Panc1 (cell line): ENCODE measurements around the gene TMEM14C. TPM values are rescaled to one million over a fixed set of nuclear protein-coding genes. Genes with fewer than 3 reads are reported as not detected.

Experiments
- ATAC-seq: fragments of 200-7000 bp; cut with Tn5 transposase; 2 replicates; pipeline ENCODE4 v1.9.1; 2020; ENCODE audit warnings: mild to moderate bottlenecking, moderate library complexity
- BruUV-seq: library from RNA; stranded (reverse); fragments of 400-500 nt; replicated peaks from 2 replicates; lab custom pipeline; 2021; lab: Mats Ljungman, UMichigan
- CTCF ChIA-PET: fragments of 300-600 bp; sonication (Branson Sonifier 250); formaldehyde crosslinking; loops from one replicate; lab custom pipeline; 2022; ENCODE audit warnings: antibody characterized with exemption; lab: Charles Lee
- POLR2A ChIA-PET: fragments of 300-600 bp; sonication (Branson Sonifier 250); formaldehyde crosslinking; loops from one replicate; lab custom pipeline; 2022; ENCODE audit warnings: antibody characterized with exemption; lab: Charles Lee
- DNase-seq: peaks from one replicate; pipeline ENCODE4 v3.0.0-alpha.2; 2010; ENCODE audit warnings: low read depth, low spot score
- H3K27ac ChIP-seq: 2 replicates; pipeline ENCODE4 v1.5.1; 2011; ENCODE audit warnings: mild to moderate bottlenecking, low read length, inconsistent platforms
- H3K27me3 ChIP-seq: fragments of 200-500 bp; sonication (Bioruptor generic); 2 replicates; pipeline ENCODE4 v1.6.0; 2014; ENCODE audit warnings: low read length, inconsistent platforms; ENCODE audit not compliant: control insufficient read depth, insufficient read depth
- H3K36me3 ChIP-seq: fragments of 200-500 bp; sonication (Bioruptor generic); 2 replicates; pipeline ENCODE4 v1.5.1; 2014; ENCODE audit warnings: inconsistent platforms, mild to moderate bottlenecking, low read length, moderate library complexity; ENCODE audit not compliant: control insufficient read depth, insufficient read depth
- H3K4me1 ChIP-seq: 2 replicates; pipeline ENCODE4 v1.5.1; 2011; ENCODE audit warnings: inconsistent platforms, mild to moderate bottlenecking, low read length, moderate library complexity; ENCODE audit not compliant: control insufficient read depth, insufficient read depth
- H3K4me3 ChIP-seq, 2 experiments: 2 replicates each; pipeline ENCODE4 v1.5.1; 2011 to 2012; ENCODE audit warnings: low read depth in 2 of 2, low read length in 2 of 2, mild to moderate bottlenecking in 2 of 2, inconsistent platforms in 1 of 2, moderate library complexity in 1 of 2
- H3K9me3 ChIP-seq: fragments of 200-500 bp; sonication (Bioruptor generic); 2 replicates; pipeline ENCODE4 v1.5.1; 2014; ENCODE audit warnings: low read depth, mild to moderate bottlenecking, inconsistent platforms, low read length, moderate library complexity; ENCODE audit not compliant: control insufficient read depth, insufficient read depth
- CTCF ChIP-seq: fragments of 450-650 bp; IDR thresholded peaks from 2 replicates; pipeline ENCODE4 v1.5.1; 2017; ENCODE audit warnings: mild to moderate bottlenecking
- POLR2AphosphoS5 ChIP-seq: IDR thresholded peaks from 2 replicates; pipeline ENCODE4 v1.6.1; 2012; ENCODE audit warnings: mild to moderate bottlenecking, low read depth, low read length, moderate library complexity
- REST ChIP-seq, 2 experiments: IDR thresholded peaks; 2 replicates each; pipeline ENCODE4 v1.6.1; 2011 to 2012; ENCODE audit warnings: low read depth in 2 of 2, control low read depth in 1 of 2, low read length in 1 of 2, mild to moderate bottlenecking in 1 of 2, moderate library complexity in 1 of 2; ENCODE audit not compliant: insufficient read depth in 1 of 2
- SIN3A ChIP-seq: IDR thresholded peaks from 2 replicates; pipeline ENCODE4 v1.6.1; 2012; ENCODE audit warnings: low read depth, mild to moderate bottlenecking, low read length, moderate library complexity, borderline replicate concordance; ENCODE audit not compliant: insufficient read depth
- TCF7L2 ChIP-seq: IDR thresholded peaks from 2 replicates; pipeline ENCODE4 v1.6.1; 2011; ENCODE audit warnings: mild to moderate bottlenecking, low read depth, low read length, inconsistent platforms
- in situ Hi-C: cut with HindIII; loops from 2 replicates; pipeline ENCODE4 v1.10.0; 2016; ENCODE audit warnings: low sequenced_read_pairs, low pct_unique_long_range_greater_than_20kb
- intact Hi-C: fragments of 100-400 bp; cut with micrococcal nuclease; formaldehyde crosslinking; loops from one replicate; pipeline ENCODE4 v1.10.0; 2022; ENCODE audit not compliant: unreplicated experiment
- total RNA-seq: library from RNA; stranded (reverse); gene quantifications from one replicate; pipeline ENCODE4 v1.2.1, GENCODE V29; 2021; ENCODE audit not compliant: unreplicated experiment

The TMEM14C gene
- total RNA-seq, 1 experiment from 2014 or later = 159 TPM

- Histone ChIP-seq H3K36me3 (peaks cover 1% of the 10 kb centered on the region; the same call in 1 of the 2 replicates), H3K9me3 (no peaks in the 10 kb centered on the region), H3K27ac (peak overlapping the region; percentile 95), H3K27me3 (no peaks in the 10 kb centered on the region), H3K4me3 (no peak overlapping the region), H3K4me1 (peaks cover 18% of the 10 kb centered on the region)
- CTCF ChIA-PET = no interaction called here
- no TSS peak for BruUV-seq
- POLR2A ChIA-PET = no interaction called here
- ATAC-seq (no peak), DNase-seq (no peak)
- TF ChIP-seq POLR2AphosphoS5 = no peak
- TF ChIP-seq REST (IDR thresholded peaks at IDR 0.05; ENCODE audit: insufficient read depth in 1 of 2, low read depth in 2 of 2, low read length in 1 of 2) = no peak
- no peak for TF ChIP-seq TCF7L2
- TF ChIP-seq SIN3A = no peak
- TF ChIP-seq CTCF = no peak
- in situ Hi-C loops (no loop called here), intact Hi-C loops (no loop called here)
Observed at GRCh38 chr6:10725044-10725443, 2.2 kb downstream of the TMEM14C start.

- ATAC-seq (no peak), DNase-seq (no peak)
- peaks cover 5% of the 10 kb centered on the region; the same call in 1 of the 2 replicates for H3K36me3 ChIP-seq
- TF ChIP-seq SIN3A (no peak), TCF7L2 (no peak), POLR2AphosphoS5 (no peak), CTCF (no peak), REST (IDR thresholded peaks at IDR 0.05; ENCODE audit: insufficient read depth in 1 of 2, low read depth in 2 of 2, low read length in 1 of 2) (no peak)
- H3K4me1 ChIP-seq = peaks cover 18% of the 10 kb centered on the region
- CTCF ChIA-PET = no interaction called here
- POLR2A ChIA-PET = interaction anchor here (0.6 kb wide), 2 partner anchors 13 to 195 kb away, joined by 3 to 9 read pairs; no protein-coding TSS in a partner anchor
- in situ Hi-C loops = no loop called here
- no TSS peak for BruUV-seq
- H3K9me3 ChIP-seq = no peaks in the 10 kb centered on the region
- peak overlapping the region; percentile 55; the same call in 1 of the 2 replicates for H3K27ac ChIP-seq
- no peaks in the 10 kb centered on the region for H3K27me3 ChIP-seq
- H3K4me3 ChIP-seq = no peak overlapping the region
- intact Hi-C loops = no loop called here
Observed at GRCh38 chr6:10725716-10726115, 2.8 kb downstream of the TMEM14C start.
